ENCODE measurements around the gene NPAS3.

The NPAS3 gene

DNA sequence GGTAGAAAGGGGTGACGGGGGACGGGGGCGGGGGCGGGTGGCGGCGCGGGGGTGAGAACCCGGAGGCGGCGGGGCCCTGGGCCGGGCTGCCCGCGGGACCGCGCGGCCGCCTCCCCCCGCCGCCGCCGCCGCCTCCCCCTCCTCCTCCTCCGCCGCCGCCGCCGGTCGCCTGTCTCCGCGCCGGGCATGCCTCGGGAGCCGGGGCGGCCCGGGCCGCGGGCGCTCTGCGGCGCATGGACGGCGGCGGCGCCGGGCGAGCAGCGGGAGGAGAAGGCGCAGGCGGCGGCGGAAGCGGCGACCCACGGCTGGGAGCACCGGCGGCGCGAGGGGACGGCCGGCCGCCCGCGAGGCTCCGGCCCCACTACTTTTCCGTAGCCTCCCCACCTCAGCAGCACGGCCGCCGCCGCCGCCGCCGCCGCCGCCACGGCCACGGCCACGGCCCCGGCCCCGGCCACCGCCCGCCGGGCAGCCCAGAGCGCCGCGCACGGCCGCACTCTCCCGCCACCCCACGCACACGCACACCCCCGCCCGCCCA, at the start of gene NPAS3:
TSS of gene NPAS3 (plus strand) at position 161 of the 535 bp plus-strand sequence.
- no peak for DNase-seq (ENCODE audit: low spot score)

- no peak for DNase-seq (ENCODE audit: low spot score)
These were observed 41.5 kb upstream of the NPAS3 start for GRCh38 chr14:32896979-32897697.

GRCh38 chr14:32897698-32898064, 41.0 kb upstream of the NPAS3 start:
- no peak for DNase-seq (ENCODE audit: low spot score)

GRCh38 chr14:32898876-32899275, 39.8 kb upstream of the NPAS3 start:
- no peak for DNase-seq (ENCODE audit: low spot score)

- DNase-seq (ENCODE audit: low spot score) = no peak
These were observed 38.1 kb upstream of the NPAS3 start for GRCh38 chr14:32900547-32900946.

GRCh38 chr14:32905013-32905412, 33.7 kb upstream of the NPAS3 start:
- no peak for DNase-seq (ENCODE audit: low spot score)

DNA sequence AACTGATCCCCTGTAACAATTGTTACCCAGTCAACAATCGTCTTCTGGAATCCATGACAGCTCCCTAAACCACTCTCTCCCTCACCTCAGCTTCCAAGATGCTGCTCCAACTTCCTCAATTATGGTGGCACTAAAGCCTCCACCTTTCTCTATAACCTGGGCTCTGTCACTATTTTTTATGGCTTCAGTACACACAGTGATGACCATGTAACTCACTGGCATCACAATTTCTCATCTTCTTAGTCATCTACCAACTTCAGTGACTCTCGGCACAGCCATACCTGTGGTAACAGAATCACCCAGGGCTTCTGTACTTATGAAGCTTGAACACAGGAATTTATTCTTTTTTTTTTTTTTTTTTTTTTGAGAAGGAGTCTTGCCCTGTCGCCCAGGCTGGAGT, 32.0 kb upstream of the NPAS3 start:
- no peak for DNase-seq (ENCODE audit: low spot score)

GRCh38 chr14:32908196-32909084, 30.2 kb upstream of the NPAS3 start:
- no peak for DNase-seq (ENCODE audit: low spot score)

DNA sequence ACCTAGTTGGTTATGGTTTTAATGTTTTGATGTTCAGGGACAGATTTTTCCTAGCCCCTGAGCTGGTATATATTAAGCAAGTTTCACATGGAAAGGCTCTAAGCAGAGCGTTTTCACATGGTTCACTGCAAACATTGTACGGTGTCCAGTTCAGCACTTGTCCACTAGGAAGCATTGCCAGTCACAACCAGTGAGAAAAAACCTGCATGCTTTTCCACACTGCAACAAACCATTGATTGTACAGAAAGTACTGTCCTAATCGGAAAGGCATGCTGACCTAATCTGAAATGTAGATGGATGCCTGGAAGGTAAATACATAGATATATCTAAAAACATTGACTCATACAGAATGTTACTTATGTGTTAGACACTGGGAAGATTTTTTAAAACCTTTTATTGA, 25.0 kb upstream of the NPAS3 start:
- DNase-seq (ENCODE audit: low spot score) = no peak

DNA sequence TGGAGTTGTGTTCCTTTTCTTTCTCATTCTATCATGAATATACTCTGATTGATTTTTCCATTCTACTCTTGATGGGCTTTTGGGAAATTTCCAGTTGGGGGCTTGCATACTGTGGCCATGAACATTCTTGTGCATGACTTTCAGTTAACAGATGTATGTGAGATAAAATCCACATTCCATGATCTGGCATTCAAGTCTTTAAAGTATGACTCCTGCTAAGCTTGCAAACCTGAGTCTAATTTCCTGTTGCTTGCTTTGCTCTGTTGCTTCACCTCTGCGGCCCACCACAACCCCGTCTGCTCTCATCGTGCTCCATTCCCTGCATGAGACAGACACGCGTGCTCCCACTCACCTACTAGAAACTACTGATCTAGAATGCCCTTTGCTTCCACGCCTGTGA, 24.3 kb upstream of the NPAS3 start:
- no peak for DNase-seq (ENCODE audit: low spot score)

GRCh38 chr14:32920696-32921276, 17.9 kb upstream of the NPAS3 start:
- no peak for DNase-seq (ENCODE audit: low spot score)

DNA sequence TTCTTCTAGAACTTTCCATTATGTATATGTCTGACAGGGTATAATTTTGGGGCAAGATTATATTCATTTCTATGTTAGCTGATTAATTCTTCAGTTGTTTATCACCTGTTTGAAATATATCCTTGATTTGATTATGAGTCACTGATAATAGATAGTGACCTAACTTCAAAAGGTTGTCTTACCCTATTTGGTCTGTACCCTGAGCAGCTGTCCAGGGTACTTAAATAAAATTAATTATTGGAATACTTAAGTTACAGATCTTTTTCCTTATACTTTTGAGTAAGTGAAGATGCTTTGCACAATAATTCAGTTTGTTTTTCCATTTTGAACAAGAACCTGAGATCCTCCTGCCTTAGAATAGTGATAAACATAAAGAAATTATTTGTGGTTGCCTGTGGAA, 13.2 kb upstream of the NPAS3 start:
- DNase-seq (ENCODE audit: low spot score) = no peak

DNA sequence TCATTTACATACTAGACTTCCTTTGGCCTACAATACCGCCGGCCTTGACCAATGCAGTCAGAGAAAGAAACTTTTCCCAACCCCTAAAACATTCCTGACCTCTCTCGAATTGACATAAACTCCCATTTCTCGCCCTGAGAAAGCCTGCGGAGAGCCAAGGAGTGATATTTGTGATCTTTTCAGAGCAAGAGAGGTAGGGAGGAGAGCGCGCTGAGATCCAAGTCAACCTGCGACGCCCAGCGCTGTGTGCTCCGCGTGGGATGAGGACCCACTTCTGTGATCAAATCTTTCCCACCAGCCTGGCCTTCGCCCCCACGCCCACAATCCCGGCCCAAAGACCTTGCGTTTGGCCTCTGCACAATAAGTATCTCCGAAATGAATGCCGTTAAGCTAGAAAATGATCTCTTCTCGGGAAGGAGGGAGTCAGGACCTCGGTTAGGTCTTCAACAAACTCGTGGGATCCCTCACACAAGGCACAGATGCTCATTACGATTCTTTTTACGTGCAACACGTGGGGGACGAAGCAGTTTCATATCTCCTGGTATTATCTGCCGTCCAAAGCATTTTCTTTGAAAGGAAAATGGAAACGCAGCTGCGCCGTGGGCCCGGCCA, 6.3 kb upstream of the NPAS3 start:
- DNase-seq (ENCODE audit: low spot score) = no peak

- DNase-seq (ENCODE audit: low spot score) = no peak
These were observed 5.6 kb upstream of the NPAS3 start for GRCh38 chr14:32932914-32933628.

GRCh38 chr14:32933629-32934072, 5.0 kb upstream of the NPAS3 start:
- no peak for DNase-seq (ENCODE audit: low spot score)

DNA sequence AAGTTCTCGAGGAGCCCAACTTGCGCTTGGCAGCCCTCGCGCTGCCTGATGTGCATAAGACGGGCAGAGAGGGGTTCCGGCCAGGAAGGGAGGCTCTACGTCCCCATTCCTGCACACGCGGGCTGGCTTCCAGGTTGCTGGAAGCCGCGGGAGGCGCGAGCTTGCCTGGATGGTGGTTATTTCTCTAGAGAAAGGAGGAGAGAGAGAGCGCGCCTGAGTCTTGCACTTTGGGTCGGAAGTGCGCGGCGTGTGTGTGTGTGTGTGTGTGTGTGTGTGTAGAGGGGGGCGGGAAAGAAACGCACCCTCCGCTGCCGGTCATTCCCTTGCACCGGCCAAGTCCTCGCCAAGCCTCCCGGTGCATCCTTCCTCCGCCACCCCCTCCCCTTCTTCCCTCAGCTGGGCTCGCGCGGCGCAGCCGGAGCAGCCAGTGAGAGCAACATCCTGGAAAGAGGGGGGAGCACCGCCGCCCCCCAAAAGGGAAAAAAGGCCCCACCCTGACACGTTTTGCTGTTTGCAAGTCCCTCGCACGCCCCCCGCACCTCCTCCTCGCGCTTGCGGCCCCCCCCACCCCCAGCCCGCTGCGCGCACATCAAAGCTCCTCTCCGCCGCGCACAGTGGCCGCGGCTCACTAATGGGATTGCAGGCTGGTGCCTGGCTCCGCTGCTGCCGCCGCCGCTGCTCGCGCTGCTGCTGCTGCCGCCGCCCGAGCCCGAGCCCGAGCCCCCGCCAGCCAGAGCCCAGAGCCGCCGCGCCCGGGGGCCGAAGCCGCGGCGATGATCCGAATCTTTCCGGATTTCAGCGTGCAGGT, 4.4 kb upstream of the NPAS3 start:
- DNase-seq (ENCODE audit: low spot score) = no peak

DNA sequence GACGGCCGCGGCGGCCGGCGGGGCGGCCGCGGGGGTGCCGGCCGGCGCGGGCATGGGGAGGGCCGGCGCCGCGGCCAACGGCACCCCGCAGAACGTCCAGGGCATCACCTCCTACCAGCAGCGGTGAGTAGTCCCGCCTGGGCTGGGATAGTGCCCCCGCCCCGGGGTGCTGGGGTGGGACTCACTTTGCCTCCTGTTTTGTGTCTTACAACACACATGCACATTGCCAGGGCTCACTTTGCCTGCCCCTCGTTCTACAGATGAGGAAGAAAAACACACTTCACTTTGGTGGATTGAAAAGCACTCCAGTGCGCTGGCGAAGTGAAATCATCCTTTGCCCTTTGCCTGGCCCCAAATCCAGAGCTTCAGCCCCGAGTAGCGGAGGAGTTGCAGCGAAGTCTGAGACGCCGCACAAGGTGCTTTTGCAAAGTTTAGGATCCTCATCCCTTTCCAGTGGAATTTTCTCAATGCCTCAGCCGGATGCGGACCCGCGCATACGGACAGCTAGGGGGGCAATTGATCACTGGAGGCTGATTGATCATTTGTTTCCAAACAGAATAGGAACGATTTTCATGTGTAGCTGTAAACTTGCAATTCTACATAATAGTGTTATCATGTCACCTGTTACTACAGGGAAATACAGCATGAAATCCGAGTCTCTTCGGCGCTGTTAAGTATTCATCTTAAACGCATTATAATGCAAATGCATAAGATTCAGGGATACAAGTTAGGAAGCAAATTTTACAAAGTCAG, 3.6 kb upstream of the NPAS3 start:
- no peak for DNase-seq (ENCODE audit: low spot score)

DNA sequence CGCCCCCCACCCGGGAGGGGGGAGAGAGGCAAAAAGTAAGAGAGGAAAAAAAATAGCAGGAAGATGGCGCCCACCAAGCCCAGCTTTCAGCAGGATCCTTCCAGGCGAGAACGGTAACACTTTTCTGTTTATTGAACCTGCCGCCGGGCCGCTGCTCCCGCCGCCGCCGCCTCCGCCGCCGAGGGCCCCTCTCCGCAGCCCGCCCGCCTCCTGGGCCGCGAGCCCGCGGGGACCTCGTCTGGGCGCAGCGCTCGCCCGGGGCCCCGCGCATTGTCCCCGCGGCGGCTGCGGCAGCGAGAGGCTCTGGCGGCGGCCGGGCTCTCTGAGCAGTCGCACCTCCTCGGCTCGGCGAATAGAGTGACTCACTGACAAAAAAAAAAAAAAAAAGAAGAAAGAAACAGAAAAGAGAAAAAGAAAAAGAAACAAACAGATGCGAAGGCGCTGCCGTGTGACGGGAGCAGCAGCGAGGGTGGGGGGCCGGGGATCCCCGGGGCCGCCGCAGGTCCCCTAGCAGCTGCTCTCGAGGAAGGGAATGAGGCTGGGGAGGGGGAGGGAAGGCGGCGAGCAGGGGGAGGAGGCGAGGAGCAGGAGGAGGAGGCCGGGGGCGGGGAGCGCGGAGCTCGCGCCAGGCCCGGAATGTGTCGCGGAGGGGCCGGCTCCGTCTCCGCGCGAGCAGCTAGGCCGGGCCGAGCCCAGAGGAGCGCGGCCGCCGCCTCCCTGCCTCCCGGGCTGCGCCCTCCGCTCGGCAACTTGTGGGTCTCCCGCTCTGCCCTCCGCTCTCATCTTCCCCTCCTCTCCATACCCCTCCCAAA, 781 bp downstream of the NPAS3 start:
- DNase-seq (ENCODE audit: low spot score) = no peak

- no peak for DNase-seq (ENCODE audit: low spot score)
These were observed 1.5 kb downstream of the NPAS3 start for GRCh38 chr14:32940066-32940651.
